ENCODE measurements around the gene VPS18.

Gene VPS18

DNA sequence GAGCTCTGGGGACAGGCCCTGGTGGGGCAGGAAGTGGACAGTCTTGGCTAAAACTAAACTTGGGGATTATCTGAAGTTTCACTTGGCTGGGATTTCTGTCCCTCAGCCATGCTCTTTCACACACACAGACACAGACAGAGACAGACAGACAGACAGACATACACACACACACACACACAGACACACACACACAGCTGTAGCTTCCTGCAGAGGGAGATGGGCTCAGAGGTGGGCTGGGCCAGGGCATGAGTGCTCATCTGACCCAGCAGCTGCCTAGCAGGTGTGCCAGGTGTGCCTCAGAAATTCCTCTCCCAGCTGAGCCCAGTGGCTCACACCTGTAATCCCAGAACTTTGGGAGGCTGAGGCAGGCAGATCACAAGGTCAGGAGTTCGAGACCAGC is 23.5 kb upstream of the VPS18 start:
- DNase-seq = no peak

DNA sequence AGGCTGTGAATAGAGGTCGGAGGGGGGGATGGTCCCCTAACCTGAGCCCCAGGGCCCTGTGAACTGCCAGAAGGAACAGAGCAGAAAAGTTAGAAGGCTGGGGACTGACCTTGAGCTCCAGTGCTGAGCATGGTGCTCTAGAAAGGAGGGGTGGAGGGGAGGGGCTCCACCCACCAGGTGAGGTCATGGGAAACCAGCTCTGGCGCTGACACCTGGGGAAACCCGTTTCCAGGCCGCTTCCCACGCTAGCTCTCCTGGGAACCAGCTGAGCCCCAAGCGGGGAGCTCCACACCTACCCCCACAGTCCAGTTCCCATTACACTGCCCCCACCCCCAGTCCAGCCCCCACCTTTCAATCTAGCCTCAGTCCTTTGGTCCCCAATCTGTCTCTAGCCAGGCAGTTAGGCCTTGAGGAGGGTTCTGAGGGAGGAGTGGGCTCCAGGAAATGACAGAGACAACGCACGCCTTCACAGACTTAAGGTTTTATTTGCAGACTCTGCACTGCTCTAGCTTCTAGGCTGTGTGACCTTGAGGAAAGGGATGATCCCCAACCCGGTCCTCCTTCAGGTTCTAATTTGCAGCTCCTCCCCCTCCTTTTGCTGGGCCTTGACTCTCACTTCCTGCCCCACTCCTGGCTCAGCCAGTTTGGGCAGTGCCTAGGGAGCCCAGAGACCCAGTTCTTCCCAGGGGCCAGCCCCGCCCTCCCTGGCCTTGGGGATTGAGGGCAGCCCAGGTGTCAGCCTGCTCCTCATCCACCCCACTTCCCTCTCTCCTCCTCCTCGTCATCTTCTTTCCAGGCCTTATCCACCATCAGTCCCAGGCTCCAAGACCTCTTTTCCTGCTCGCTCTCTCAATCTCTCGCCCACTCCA is 22.3 kb upstream of the VPS18 start:
- DNase-seq = no peak

DNA sequence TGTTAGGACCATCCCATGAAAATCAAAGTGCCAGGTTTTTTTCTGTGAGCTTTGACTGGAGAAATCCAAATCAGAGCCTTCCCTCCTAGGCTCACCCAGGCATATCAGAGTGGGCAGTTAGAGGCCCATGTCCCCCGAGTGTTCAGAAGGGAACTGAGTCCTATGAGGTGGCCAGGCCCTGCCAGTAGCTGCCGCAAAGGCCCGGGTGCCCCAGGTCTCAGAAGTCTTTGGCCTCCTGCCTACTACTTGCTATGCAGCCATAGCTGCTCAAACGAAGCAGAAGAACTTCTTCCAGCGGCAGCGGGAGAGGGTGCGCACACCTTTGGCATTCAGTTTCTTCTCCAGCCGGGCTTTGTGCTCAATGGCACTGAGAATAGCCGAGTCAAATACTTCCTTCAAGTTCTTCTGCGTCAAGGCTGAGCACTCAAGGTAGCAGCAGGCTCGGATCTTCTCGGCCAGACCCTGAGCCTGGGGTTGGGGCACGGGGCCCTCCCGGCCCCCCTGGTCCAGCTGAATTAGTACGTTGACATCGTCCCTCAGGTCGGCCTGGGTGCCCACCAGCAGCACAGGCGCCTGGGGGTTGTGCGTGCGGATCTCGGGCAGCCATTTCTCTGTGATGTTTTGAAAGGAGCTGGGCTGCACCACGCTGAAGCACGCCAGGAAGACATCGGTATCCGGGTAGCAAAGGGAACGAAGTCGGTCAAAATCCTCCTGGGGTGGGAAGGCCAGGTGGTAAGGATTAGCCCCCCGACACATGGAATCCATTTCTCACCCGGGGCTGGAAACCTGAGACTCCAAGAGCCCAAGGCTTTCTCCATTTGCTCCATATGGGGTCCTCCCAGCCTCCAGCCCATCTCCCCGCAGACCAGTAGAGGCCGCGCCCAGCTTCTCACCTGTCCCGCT is 21.2 kb upstream of the VPS18 start:
- no peak for DNase-seq

DNA sequence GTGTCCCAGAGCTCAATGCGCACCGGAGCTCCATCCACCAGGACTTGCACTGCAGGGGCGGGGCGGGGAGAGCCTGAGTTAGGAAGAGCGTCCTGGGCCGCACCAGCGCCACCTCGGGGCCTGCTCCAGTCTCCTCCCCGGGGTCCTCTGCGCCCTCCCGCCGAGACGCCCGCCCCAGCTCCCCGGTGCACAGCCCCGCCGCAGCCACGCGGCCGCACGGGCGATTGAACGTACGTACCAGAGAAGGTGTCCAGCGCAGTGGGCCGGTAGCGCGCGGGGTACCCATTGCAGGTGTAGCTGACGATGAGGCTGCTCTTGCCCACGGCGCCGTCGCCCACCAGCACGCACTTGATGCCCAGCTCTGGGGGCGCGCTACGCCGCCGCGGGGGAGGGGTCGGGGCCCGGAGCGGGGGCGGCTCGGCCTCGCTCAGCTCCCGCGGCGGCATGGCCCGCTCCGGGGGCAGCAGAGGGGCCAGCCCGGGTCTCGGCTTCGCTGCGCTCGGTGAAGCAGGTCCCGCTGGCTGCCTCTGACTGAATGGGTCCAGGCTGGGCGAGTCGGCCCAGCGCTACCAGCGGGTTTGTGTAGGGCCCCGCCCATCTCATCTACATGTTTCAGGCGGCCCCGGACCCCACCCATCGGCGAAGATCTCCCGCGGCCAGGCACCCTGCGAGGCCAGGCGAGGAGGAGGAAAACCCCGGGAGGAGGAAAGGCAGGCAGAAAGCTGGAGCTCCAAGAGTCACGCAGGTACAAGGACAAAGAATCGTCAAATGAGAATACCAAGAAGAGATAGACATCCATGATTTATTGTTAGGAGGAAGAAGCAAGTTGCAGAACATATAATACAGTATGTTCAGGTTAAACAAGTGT is 20.3 kb upstream of the VPS18 start, which contains the start of gene RHOV:
Gene RHOV (minus strand): TSS at position 541 of the 868 bp plus-strand sequence. CDS start 95 bp downstream, at position 446.
- DNase-seq = peak; percentile 60

DNA sequence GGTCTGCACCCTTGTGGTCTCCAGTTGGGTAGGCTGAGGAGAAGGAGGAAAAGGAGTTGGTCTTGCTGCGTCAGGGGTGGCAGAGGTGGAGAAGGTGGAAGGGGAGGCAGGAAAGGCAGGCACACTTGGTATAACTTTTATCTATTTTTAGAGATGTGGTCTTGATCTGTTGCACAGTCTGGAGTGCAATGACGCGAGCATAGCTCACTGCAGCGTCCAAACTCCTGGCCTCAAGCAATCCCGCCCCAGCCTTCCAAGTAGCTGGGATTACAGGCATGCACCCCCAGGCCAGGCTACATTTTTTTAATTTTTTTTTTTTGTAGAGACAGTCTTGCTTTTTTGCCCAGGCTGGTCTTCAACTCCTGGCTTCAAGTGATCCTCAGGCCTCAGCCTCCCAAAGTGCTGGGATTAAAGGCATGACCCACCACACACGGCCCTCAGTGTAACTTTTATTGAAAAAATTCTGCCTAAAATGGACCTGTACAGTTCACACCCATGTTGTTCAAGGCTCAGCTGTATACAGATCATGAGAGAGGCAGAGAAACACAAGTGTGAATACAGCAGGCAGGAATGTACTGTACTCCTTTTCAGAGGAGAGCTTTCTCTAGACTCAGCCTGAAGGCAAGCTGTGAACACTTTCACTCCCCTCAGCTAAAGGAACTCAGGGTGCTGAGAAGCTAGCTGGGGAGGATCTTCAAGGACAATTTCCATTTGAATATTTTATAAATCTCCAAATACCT is 18.1 kb upstream of the VPS18 start:
- no peak for DNase-seq

DNA sequence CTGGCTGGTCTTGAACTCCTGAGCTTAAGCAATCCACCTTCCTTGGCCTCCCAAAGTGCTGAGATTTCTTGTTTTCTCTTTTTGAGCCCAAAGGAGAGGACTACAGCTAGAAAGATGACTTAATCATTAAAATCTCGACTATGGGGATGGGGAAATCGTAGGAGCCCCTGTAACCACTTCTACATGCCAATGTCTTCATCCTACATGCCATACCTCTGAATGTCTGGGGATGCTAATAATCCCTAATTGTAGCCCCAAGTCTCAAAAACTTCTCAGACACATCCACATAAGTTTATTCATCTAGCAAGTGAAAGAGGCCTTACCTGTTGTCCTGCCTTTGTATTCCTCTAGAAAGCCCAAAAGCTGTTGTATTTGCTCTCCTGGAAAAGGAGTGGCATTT is 16.6 kb upstream of the VPS18 start:
- no peak for DNase-seq

DNA sequence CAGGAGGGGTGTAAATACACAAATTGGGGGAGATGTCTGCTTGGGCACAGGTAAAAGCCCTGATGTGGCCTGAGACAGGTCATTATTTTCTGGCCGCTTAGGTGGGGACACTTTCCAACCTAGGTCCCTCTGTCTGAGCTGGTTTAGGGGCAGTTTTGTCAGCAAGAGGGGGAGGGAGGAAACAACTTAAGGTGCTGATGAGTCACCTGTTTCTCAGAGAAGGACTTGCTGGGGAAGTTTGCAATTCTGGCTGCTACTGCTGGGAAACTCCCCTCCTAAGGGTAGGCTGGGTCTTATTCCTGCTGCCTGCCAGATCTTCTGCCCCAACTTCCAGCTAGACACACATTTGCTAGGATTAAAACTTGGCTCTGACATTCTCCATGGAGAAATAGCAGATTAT is 15.5 kb upstream of the VPS18 start:
- peak; percentile 66 for DNase-seq

DNA sequence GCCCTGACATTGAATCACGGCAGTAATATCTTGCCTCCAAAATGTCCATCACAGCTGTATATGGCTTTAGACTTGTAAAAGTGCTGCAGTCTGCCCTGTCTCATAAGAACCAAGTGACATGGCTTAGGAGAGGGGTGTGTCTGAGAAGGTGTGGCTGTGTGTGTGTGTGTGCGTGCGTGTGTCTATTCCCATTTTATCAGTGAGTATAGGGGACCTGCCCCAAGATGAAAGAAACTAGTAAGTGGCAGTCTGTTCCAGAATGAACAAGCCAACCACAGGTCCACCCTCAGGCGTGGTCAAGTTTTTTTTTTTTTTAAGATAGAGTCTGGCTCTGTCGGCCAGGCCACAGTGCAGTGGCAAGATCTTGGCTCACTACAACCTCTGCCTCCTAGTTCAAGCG is 14.6 kb upstream of the VPS18 start:
- DNase-seq = no peak

DNA sequence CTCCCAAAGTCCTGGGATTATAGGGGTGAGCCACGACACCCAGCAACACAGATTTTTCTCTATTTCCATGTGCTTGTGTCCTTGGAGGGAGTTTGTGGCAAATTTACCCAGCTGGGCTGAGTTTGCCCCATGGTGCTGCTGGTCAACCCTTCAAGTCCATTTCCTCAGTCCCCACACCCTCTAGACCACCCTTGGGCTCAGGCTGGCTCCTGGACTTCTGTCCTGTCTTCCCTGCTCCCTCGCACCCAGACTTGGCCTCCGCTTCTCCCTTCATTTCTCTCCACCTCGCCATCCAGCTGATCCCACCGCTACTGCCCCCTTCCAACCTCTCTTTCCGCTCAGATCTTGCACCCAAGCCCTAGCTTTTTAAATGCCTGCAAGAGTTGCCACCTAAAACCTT is 12.9 kb upstream of the VPS18 start:
- no peak for DNase-seq

DNA sequence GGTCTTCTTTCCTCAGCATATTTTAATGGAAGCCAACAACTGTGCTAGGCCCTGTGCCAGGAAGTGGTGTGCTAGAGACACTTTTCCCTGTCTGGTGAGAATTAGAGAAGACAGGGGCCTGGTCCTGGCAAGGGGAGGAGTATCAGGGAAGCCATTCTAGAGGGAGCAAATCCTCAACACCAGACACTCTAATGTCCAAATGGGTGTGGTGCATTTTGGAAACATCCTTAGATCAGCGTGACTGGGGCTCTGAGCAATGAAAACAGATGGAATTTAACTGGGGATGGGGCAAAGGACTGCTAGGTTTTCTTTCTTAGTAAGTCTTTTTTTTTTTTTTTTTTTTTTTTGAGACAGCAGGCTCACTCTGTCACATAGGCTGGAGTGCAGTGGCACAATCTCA is 7.7 kb upstream of the VPS18 start:
- no peak for DNase-seq

DNA sequence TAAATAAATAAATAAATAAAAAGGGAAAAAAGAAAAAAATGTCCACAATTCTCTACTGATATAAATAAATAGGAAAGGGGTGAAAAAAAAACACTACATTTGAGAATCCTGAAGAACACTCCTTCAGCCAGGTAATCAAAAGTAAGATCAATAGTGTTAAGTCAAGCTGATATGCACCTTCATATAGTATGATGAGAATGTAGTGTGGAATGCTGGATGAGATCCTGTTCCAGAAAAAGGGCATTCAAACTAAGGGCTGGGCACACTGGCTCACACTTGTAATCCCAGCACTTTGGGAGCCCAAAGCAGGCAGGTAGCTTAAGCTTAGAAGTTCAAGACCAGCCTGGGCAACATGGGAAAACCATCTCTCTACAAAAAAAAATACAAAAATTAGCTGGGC is 5.1 kb upstream of the VPS18 start:
- DNase-seq = no peak

DNA sequence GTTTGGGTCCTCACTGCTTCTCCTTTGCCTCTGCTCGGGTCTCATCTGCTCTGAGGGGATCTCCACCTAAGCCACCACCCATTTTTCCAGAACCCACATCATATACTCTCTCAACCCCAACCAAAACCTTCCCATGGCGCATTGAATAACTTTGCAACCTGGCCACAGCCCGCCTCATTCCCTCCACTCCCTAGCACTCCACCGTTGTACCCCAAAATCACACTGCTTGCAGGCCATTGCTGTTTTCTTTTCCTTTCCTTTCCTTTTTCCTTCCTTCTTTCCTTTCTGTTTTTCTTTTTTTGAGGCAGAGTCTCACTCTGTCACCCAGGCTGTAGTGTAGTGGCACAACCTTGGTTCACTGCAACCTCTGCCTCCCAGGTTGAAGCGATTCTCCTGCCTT is 3.1 kb upstream of the VPS18 start:
- no peak for DNase-seq

DNA sequence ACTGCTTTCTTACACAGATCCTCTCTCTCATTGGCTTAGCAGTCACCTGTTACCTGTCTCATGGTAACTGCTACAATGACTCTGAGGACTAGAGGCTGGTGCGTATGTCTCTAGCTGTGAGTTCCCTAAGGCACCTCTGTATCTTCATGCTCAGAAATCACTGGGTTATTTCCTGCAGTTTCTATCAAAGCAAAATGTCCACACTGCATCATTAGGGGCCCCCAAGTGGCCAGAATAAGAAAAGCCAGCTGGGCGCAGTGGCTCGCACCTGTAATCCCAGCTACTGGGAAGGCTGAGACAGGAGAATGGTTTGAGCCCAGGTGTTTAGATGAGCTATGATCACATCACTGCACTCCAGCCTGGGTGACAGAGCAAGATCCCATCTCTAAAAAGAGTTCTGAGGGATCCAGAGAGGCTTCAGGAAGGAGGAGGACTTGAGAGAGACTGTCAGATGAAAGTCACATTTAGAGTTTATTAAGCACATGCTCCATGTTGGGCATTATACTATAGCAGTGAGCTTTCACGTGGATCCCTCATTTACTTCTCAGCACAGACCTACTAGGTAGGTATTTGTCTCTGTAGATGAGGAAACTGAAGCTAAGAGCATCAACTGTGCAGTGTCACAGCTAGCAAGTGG is 2.3 kb upstream of the VPS18 start:
- peak; percentile 50 for DNase-seq

DNA sequence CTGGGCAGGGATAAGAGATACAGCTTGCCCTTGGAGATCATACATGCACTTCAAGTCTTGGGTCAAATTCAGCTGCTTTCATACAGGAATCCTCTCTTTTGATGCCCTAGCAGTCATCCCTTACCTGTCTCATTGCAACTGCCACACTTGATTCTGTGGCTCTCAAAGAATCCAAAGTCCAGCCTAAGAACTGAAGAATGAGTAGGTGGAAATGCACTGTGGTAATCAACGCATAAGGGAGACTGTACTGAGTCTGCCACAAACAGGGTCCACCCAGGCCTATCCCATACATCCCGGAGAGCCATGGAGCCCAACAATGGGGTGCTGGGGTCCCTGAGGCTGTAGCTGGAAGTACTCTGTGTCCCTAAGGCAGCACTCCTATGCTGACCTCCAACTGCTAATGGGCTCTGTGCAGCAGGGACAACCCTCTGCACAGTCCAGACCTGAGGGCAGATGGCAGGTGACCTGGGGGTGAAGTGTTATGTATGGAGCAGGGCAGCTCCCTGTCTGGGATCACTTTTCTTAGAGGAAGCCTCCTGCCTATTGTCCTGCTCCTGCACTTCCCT is 1.7 kb upstream of the VPS18 start:
- DNase-seq = no peak

DNA sequence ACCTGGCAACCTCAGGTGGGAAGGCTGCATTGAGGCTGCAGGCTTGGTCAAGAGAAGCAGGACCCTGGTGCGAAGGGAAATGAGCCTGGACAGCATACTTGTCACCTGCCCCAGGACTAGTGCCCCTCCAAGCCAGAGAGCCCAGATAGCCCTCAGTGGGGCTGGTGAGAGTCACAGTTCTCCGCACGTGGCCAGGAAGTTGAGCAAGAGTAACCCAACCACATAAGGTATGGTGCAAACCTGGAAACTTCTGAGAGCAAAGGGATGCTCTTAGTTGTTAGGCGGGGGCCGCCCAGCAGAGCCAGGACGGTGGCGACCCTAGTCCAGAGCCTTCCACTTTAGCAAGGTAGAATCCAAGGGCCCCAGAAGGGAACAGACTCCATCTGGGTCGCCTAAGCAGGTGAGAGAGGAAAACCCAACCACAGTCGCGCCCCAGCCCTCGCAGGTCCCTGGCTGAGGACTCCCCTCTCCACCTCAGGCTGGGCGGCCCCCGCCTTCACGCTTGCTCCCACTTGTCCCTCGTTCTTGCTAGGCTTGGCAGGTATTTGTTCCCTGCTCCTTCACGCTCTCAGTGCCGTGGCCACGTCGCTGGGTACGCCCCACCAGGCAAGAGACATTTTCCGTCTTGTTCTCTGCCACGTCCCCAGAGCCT is 1.1 kb upstream of the VPS18 start:
- peak; percentile 29 for DNase-seq

DNA sequence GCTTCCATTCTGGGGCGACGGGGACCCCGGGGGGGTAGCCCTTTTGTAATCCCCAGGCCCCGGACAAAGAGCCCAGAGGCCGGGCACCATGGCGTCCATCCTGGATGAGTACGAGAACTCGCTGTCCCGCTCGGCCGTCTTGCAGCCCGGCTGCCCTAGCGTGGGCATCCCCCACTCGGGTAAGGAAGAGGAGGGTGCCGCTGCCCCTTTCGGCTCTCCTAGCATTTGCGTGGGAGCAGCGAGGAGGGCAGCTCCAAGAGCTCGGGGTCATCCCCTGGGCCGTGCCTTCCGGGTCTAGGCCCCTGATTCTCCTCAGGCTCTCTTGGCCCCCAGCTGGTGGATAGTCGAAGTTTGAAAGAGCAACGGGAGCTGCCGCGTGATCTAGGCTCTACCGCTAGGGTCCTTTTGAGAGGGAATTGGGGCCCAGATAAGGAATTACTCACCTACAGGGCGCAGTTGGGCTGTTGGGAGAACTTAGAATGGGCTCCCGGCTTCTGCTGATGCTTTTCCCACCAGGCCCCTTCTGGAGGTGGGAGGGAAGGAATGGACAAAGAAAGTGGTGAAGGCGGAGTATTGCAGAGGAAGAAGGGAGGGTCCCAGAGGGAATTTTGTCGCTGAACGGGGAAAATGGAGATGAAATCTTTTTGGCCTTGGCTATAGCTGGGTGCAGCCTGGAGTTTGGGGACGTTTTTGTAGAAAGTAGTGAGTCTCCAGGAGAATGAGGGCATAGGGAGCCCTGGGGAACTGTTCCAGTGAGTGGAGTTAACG is 615 bp downstream of the VPS18 start:
- DNase-seq = peak; percentile 73

DNA sequence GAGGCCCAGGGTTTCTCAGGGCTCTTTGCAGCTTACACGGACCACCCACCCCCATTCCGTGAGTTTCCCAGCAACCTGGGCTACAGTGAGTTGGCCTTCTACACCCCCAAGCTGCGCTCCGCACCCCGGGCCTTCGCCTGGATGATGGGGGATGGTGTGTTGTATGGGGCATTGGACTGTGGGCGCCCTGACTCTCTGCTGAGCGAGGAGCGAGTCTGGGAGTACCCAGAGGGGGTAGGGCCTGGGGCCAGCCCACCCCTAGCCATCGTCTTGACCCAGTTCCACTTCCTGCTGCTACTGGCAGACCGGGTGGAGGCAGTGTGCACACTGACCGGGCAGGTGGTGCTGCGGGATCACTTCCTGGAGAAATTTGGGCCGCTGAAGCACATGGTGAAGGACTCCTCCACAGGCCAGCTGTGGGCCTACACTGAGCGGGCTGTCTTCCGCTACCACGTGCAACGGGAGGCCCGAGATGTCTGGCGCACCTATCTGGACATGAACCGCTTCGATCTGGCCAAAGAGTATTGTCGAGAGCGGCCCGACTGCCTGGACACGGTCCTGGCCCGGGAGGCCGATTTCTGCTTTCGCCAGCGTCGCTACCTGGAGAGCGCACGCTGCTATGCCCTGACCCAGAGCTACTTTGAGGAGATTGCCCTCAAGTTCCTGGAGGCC is 5.4 kb downstream of the VPS18 start:
- no peak for DNase-seq

DNA sequence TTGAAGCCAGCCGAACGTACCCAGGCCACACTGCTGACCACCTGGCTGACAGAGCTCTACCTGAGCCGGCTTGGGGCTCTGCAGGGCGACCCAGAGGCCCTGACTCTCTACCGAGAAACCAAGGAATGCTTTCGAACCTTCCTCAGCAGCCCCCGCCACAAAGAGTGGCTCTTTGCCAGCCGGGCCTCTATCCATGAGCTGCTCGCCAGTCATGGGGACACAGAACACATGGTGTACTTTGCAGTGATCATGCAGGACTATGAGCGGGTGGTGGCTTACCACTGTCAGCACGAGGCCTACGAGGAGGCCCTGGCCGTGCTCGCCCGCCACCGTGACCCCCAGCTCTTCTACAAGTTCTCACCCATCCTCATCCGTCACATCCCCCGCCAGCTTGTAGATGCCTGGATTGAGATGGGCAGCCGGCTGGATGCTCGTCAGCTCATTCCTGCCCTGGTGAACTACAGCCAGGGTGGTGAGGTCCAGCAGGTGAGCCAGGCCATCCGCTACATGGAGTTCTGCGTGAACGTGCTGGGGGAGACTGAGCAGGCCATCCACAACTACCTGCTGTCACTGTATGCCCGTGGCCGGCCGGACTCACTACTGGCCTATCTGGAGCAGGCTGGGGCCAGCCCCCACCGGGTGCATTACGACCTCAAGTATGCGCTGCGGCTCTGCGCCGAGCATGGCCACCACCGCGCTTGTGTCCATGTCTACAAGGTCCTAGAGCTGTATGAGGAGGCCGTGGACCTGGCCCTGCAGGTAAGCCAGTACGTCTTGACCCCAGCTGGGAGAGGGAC is 6.2 kb downstream of the VPS18 start:
- DNase-seq = no peak

DNA sequence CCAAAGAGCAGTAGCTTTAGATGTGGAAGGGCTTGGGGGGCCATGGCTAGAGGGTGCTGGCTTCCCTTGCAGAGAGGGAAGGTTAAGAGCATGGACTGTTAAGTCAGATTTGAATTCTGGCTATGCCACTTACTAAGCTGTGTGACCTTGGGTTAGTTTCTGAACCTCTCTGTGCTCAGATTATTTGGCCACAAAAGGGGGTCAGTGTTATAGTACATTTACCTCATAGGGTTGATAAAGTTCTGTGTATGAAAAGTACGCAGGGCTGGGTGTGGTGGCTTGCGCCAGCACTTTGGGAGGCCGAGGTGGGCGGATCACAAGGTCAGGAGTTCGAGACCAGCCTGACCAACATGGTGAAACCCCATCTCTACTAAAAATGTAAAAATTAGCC is 6.8 kb downstream of the VPS18 start:
- DNase-seq = no peak
